ENCODE results near the gene MAGEB5. TPM values are rescaled to one million over a fixed set of nuclear protein-coding genes. Genes with fewer than 3 reads are reported as not detected.

Gene MAGEB5
- polyA plus RNA-seq, 1 of the 3 experiments (the other 2 are of a cell fraction): not detected

DNA sequence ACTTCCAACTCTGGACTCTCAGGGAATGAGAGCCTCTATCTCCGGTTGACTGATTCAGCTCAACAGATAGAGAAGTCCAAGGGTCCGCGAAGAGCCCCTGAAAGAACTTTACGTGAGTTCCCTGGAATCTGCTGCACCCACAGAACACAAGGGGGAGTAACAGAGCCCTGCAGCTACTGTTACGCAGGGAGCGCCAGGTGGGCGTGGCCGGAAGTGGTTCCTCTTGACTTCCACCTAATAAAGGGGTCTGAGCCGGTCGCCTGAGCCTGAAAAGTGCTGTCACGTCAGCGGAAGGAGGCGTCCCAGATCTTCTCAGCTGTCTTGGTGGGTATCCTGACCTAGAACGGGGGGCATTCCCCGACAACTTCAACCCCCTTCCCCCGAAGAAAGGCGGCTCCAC, 23.8 kb upstream of the MAGEB5 start, which contains the start of gene MAGEB6:
Gene MAGEB6 (plus strand): TSS at position 237 of the 400 bp plus-strand sequence. CDS start 1,407 bp downstream, outside the sequence.
- H3K4me2 ChIP-seq: no peak within 1 kb of the TSS
- ChIA-PET POLR2A (no interaction called here), CTCF (no interaction called here)
- H3K27me3 ChIP-seq (ENCODE audit: insufficient read depth): no peaks in the 10 kb centered on the region
- no peaks in the 10 kb centered on the region for H3K36me3 ChIP-seq (replicated peaks in 1 of 2; ENCODE audit: control insufficient read depth in 1 of 2, insufficient read depth in 2 of 2, low read length in 1 of 2)
- no peak within 1 kb of the TSS for H3K27ac ChIP-seq (ENCODE audit: low read depth in 2 of 2, low read length in 1 of 2)
- no peak within 1 kb of the TSS for H2AFZ ChIP-seq (ENCODE audit: low read depth)
- 20% methylated on average over 5 of the region's 17 CpGs for WGBS (ENCODE audit: low lambda C conversion rate)
- H3K9me3 ChIP-seq: no peaks in the 10 kb centered on the region
- DNase-seq: no peak
- H3K4me3 ChIP-seq (ENCODE audit: low read depth in 2 of 2, low read length in 1 of 2): no peak within 1 kb of the TSS
- no peaks in the 10 kb centered on the region for H3F3A ChIP-seq (replicated peaks; ENCODE audit: insufficient read depth)
- TF ChIP-seq, protein P1, sequence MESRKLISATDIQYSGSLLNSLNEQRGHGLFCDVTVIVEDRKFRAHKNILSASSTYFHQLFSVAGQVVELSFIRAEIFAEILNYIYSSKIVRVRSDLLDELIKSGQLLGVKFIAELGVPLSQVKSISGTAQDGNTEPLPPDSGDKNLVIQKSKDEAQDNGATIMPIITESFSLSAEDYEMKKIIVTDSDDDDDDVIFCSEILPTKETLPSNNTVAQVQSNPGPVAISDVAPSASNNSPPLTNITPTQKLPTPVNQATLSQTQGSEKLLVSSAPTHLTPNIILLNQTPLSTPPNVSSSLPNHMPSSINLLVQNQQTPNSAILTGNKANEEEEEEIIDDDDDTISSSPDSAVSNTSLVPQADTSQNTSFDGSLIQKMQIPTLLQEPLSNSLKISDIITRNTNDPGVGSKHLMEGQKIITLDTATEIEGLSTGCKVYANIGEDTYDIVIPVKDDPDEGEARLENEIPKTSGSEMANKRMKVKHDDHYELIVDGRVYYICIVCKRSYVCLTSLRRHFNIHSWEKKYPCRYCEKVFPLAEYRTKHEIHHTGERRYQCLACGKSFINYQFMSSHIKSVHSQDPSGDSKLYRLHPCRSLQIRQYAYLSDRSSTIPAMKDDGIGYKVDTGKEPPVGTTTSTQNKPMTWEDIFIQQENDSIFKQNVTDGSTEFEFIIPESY (IDR thresholded peaks at IDR 0.05; ENCODE audit: borderline replicate concordance, low read depth): no peak
- TF ChIP-seq TEAD4 (IDR thresholded peaks at IDR 0.05; ENCODE audit: borderline replicate concordance, insufficient read depth) (no peak), RFX5 (IDR thresholded peaks at IDR 0.05; ENCODE audit: low read length) (no peak), GATA2 (CRISPR knock-in tag; IDR thresholded peaks at IDR 0.05) (no peak), EP300 (IDR thresholded peaks at IDR 0.05; ENCODE audit: borderline replicate concordance in 1 of 2, low read depth in 1 of 2, low read length in 1 of 2) (no peak), NRF1 (IDR thresholded peaks at IDR 0.05; ENCODE audit: low read depth, low read length) (no peak), EZH2phosphoT487 (IDR thresholded peaks at IDR 0.05; ENCODE audit: borderline replicate concordance, low read depth) (no peak), YY1 (IDR thresholded peaks at IDR 0.05; ENCODE audit: low read depth) (no peak), RAD21 (IDR thresholded peaks at IDR 0.05; ENCODE audit: low read length) (no peak), NFIC (IDR thresholded peaks at IDR 0.05; ENCODE audit: borderline replicate concordance) (no peak), FOXJ3 (CRISPR knock-in tag; IDR thresholded peaks at IDR 0.05) (no peak), ELF1 (IDR thresholded peaks at IDR 0.05) (no peak)
- TF ChIP-seq, protein P2, sequence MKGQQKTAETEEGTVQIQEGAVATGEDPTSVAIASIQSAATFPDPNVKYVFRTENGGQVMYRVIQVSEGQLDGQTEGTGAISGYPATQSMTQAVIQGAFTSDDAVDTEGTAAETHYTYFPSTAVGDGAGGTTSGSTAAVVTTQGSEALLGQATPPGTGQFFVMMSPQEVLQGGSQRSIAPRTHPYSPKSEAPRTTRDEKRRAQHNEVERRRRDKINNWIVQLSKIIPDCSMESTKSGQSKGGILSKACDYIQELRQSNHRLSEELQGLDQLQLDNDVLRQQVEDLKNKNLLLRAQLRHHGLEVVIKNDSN (IDR thresholded peaks at IDR 0.05; ENCODE audit: borderline replicate concordance, low read depth): no peak
- TF ChIP-seq, protein P3, sequence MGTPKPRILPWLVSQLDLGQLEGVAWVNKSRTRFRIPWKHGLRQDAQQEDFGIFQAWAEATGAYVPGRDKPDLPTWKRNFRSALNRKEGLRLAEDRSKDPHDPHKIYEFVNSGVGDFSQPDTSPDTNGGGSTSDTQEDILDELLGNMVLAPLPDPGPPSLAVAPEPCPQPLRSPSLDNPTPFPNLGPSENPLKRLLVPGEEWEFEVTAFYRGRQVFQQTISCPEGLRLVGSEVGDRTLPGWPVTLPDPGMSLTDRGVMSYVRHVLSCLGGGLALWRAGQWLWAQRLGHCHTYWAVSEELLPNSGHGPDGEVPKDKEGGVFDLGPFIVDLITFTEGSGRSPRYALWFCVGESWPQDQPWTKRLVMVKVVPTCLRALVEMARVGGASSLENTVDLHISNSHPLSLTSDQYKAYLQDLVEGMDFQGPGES (IDR thresholded peaks at IDR 0.05; ENCODE audit: low read depth, low read length): no peak
- TF ChIP-seq, protein P4, sequence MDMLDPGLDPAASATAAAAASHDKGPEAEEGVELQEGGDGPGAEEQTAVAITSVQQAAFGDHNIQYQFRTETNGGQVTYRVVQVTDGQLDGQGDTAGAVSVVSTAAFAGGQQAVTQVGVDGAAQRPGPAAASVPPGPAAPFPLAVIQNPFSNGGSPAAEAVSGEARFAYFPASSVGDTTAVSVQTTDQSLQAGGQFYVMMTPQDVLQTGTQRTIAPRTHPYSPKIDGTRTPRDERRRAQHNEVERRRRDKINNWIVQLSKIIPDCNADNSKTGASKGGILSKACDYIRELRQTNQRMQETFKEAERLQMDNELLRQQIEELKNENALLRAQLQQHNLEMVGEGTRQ (IDR thresholded peaks at IDR 0.05; ENCODE audit: borderline replicate concordance, low read depth, low read length): no peak
- TF ChIP-seq, protein P5, sequence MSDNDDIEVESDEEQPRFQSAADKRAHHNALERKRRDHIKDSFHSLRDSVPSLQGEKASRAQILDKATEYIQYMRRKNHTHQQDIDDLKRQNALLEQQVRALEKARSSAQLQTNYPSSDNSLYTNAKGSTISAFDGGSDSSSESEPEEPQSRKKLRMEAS (IDR thresholded peaks at IDR 0.05; ENCODE audit: low read depth): no peak
- H3K4me1 ChIP-seq (ENCODE audit: control insufficient read depth in 1 of 2, insufficient read depth in 2 of 2, low read depth in 1 of 2, low read length in 1 of 2): no peaks in the 10 kb centered on the region
- no peaks in the 10 kb centered on the region for H4K20me1 ChIP-seq (ENCODE audit: insufficient read depth)
- no peaks in the 10 kb centered on the region for H3K9me2 ChIP-seq
- H3K79me2 ChIP-seq (ENCODE audit: insufficient read depth): no peaks in the 10 kb centered on the region
- no peak within 1 kb of the TSS for H3K9ac ChIP-seq

Measured in SK-N-SH (cell line).